HCT116 (cell line): ENCODE results near the gene PDE4B. TPM values are rescaled to one million over a fixed set of nuclear protein-coding genes. Genes with fewer than 3 reads are reported as not detected.

ENCODE experiments used
- ATAC-seq: fragments of 200-7000 bp; cut with Tn5 transposase; 2 replicates; pipeline ENCODE4 v1.9.1; 2020; ENCODE audit warnings: mild to moderate bottlenecking, moderate library complexity
- BruUV-seq: library from RNA; stranded (reverse); fragments of 400-500 nt; replicated peaks from 2 replicates; lab custom pipeline; 2021; lab: Mats Ljungman, UMichigan
- CTCF ChIA-PET: fragments of 300-600 bp; sonication (Branson Sonifier 250); formaldehyde crosslinking; loops from one replicate; lab custom pipeline; 2021; ENCODE audit warnings: antibody characterized with exemption; lab: Charles Lee
- POLR2A ChIA-PET: fragments of 300-600, 350-600 bp; sonication (Branson Sonifier 250); formaldehyde crosslinking; loops from one replicate; lab custom pipeline; 2021; ENCODE audit warnings: antibody characterized with exemption; lab: Charles Lee
- RAD21 ChIA-PET, 2 experiments: fragments of 300-600 bp; sonication (Branson Sonifier 250); formaldehyde crosslinking; loops; one replicate each; lab custom pipeline; 2023; ENCODE audit warnings: low total read pairs in 2 of 2; ENCODE audit not compliant: uncharacterized antibody in 2 of 2, unreplicated experiment in 2 of 2, low non-redundant PET in 1 of 2; lab: Charles Lee
- DNase-seq: peaks from one replicate; pipeline ENCODE4 v3.0.0-alpha.2; 2010; ENCODE audit warnings: low read depth, low spot score
- H2AFZ ChIP-seq: fragments of 200-600 bp; shearing (Covaris generic), sonication (generic); 2 replicates; pipeline ENCODE4 v1.6.1; 2017; ENCODE audit warnings: low read depth, mixed run types, mixed read lengths, antibody characterized with exemption, low read length; ENCODE audit not compliant: poor library complexity, severe bottlenecking
- H3K27ac ChIP-seq: 2 replicates; pipeline ENCODE4 v1.5.1; 2012; ENCODE audit warnings: low read depth, low read length
- H3K27me3 ChIP-seq: fragments of 200-600 bp; sonication (generic); 2 replicates; pipeline ENCODE4 v1.6.1; 2016; ENCODE audit warnings: mixed run types, low read length, mixed read lengths; ENCODE audit not compliant: insufficient read depth
- H3K36me3 ChIP-seq, 2 experiments: fragments of 200-500 bp in 1 of 2; fragments of 200-600 bp in 1 of 2; sonication (Bioruptor generic) in 1 of 2; sonication (generic) in 1 of 2; 2 replicates each; pipeline versions ENCODE4 v1.5.1 to v1.6.1; 2014 to 2016; ENCODE audit warnings: low read length in 2 of 2, inconsistent platforms in 1 of 2, mixed read lengths in 1 of 2, mixed run types in 1 of 2; ENCODE audit not compliant: insufficient read depth in 2 of 2, control insufficient read depth in 1 of 2
- H3K4me1 ChIP-seq, 2 experiments: fragments of 200-600 bp in 1 of 2; sonication (generic) in 1 of 2; 2 replicates each; pipeline versions ENCODE4 v1.5.1 to v1.6.1; 2012 to 2017; ENCODE audit warnings: low read length in 2 of 2, inconsistent platforms in 1 of 2, mild to moderate bottlenecking in 1 of 2, mixed read lengths in 1 of 2, mixed run types in 1 of 2, moderate library complexity in 1 of 2; ENCODE audit not compliant: insufficient read depth in 2 of 2, control insufficient read depth in 1 of 2
- H3K4me2 ChIP-seq: fragments of 200-600 bp; sonication (generic); 2 replicates; pipeline ENCODE4 v1.6.1; 2017; ENCODE audit warnings: mixed run types, low read length, mixed read lengths
- H3K4me3 ChIP-seq, 2 experiments: fragments of 200-600 bp in 1 of 2; sonication (generic) in 1 of 2; replicated peaks in 1 of 2; 2 replicates each; pipeline ENCODE4 v1.5.1; 2011 to 2016; ENCODE audit warnings: low read length in 2 of 2, control low read depth in 1 of 2, low read depth in 1 of 2, mild to moderate bottlenecking in 1 of 2, mixed read lengths in 1 of 2, mixed run types in 1 of 2
- H3K79me2 ChIP-seq: fragments of 200-600 bp; sonication (generic); 2 replicates; pipeline ENCODE4 v1.6.1; 2017; ENCODE audit warnings: mild to moderate bottlenecking, mixed run types, low read length, moderate library complexity, mixed read lengths; ENCODE audit not compliant: insufficient read depth
- H3K9ac ChIP-seq: fragments of 200-600 bp; sonication (generic); 2 replicates; pipeline ENCODE4 v1.6.1; 2016; ENCODE audit warnings: low read length, mixed read lengths
- H3K9me2 ChIP-seq: fragments of 200-600 bp; sonication (generic), shearing (Covaris generic); 2 replicates; pipeline ENCODE4 v1.6.1; 2017; ENCODE audit warnings: mixed run types, mild to moderate bottlenecking, moderate library complexity; ENCODE audit not compliant: insufficient read depth
- H3K9me3 ChIP-seq, 2 experiments: fragments of 200-500 bp in 1 of 2; fragments of 200-600 bp in 1 of 2; sonication (Bioruptor generic) in 1 of 2; sonication (generic) in 1 of 2; 2 replicates each; pipeline ENCODE4 v1.6.1; 2014 to 2017; ENCODE audit warnings: low read length in 2 of 2, mixed read lengths in 2 of 2, inconsistent platforms in 1 of 2, low read depth in 1 of 2, mild to moderate bottlenecking in 1 of 2, mixed run types in 1 of 2, moderate library complexity in 1 of 2; ENCODE audit not compliant: control insufficient read depth in 1 of 2, insufficient read depth in 1 of 2
- H4K20me1 ChIP-seq: fragments of 200-600 bp; sonication (generic), shearing (Covaris generic); 2 replicates; pipeline ENCODE4 v1.6.1; 2017; ENCODE audit warnings: mixed run types, mild to moderate bottlenecking, moderate library complexity; ENCODE audit not compliant: insufficient read depth
- CBX3 ChIP-seq: IDR thresholded peaks from 2 replicates; pipeline ENCODE4 v1.6.1; 2012; ENCODE audit warnings: low read depth
- CTCF ChIP-seq, 3 experiments: fragments of 200-600 bp in 1 of 3; sonication (generic) in 1 of 3; IDR thresholded peaks in 2 of 3; conservative IDR thresholded peaks in 1 of 3; 2 replicates each; pipeline ENCODE4 v1.5.1; 2012 to 2017; ENCODE audit warnings: low read depth in 2 of 3, low read length in 2 of 3, antibody characterized with exemption in 1 of 3, borderline replicate concordance in 1 of 3, control low read depth in 1 of 3, mild to moderate bottlenecking in 1 of 3, mixed read lengths in 1 of 3, mixed run types in 1 of 3, moderate library complexity in 1 of 3; ENCODE audit not compliant: insufficient read depth in 1 of 3
- EGR1 ChIP-seq: IDR thresholded peaks from 2 replicates; pipeline ENCODE4 v1.6.1; 2012; ENCODE audit warnings: low read depth
- EZH2 ChIP-seq: fragments of 200-600 bp; sonication (generic); IDR thresholded peaks from 2 replicates; pipeline ENCODE4 v1.6.1; 2017; ENCODE audit warnings: antibody characterized with exemption, mixed run types
- EZH2phosphoT487 ChIP-seq: fragments of 200-600 bp; IDR thresholded peaks from 2 replicates; pipeline ENCODE4 v1.6.1; 2018; ENCODE audit warnings: antibody characterized with exemption, borderline replicate concordance
- MAX ChIP-seq: IDR thresholded peaks from 2 replicates; pipeline ENCODE4 v1.6.1; 2012
- POLR2AphosphoS5 ChIP-seq: IDR thresholded peaks from 2 replicates; pipeline ENCODE4 v1.6.1; 2011; ENCODE audit warnings: mild to moderate bottlenecking, low read depth, low read length, moderate library complexity
- REST ChIP-seq: IDR thresholded peaks from 2 replicates; pipeline ENCODE4 v1.6.1; 2012; ENCODE audit warnings: low read depth
- SIN3A ChIP-seq: IDR thresholded peaks from 2 replicates; pipeline ENCODE4 v1.6.1; 2012; ENCODE audit warnings: low read depth
- SP1 ChIP-seq: IDR thresholded peaks from 2 replicates; pipeline ENCODE4 v1.6.1; 2012; ENCODE audit warnings: low read depth
- YY1 ChIP-seq: IDR thresholded peaks from 2 replicates; pipeline ENCODE4 v1.6.1; 2011; ENCODE audit warnings: low read length, low read depth, moderate library complexity, mild to moderate bottlenecking; ENCODE audit not compliant: insufficient replicate concordance; ENCODE audit errors: extremely low read depth
- ZFX ChIP-seq: fragments of 450-650 bp; IDR thresholded peaks from 2 replicates; pipeline ENCODE4 v1.6.1; 2017
- intact Hi-C: fragments of 100-400 bp; cut with micrococcal nuclease; formaldehyde crosslinking; loops from 2 replicates; pipeline ENCODE4 v1.10.0; 2022
- total RNA-seq: library from RNA; stranded (reverse); gene quantifications from one replicate; pipeline ENCODE4 v1.2.1, GENCODE V29; 2021; ENCODE audit not compliant: unreplicated experiment

PDE4B gene
- total RNA-seq, 1 experiment from 2014 or later: 76.9 TPM

- no TSS peak for BruUV-seq
- Histone ChIP-seq H3K4me1 (peaks cover 33 to 71% of the 10 kb centered on the region in 2 experiments), H3K36me3 (no peaks in the 10 kb centered on the region), H3K4me2 (no peak overlapping the region), H3K4me3 (no peak overlapping the region), H3K9ac (no peak overlapping the region), H3K27ac (no peak overlapping the region), H4K20me1 (no peaks in the 10 kb centered on the region), H3K79me2 (no peaks in the 10 kb centered on the region), H3K9me3 (no peaks in the 10 kb centered on the region), H3K9me2 (no peaks in the 10 kb centered on the region), H3K27me3 (no peaks in the 10 kb centered on the region), H2AFZ (no peak overlapping the region)
- no peak for ATAC-seq
- POLR2A ChIA-PET: no interaction called here
- CTCF ChIA-PET: no interaction called here
- TF ChIP-seq EGR1: no peak
- no peak for TF ChIP-seq POLR2AphosphoS5
- no peak for TF ChIP-seq EZH2phosphoT487
- TF ChIP-seq SP1: no peak
- no peak for TF ChIP-seq CBX3
- RAD21 ChIA-PET: no interaction called here
- intact Hi-C loops: no loop called here
- no peak for DNase-seq
Observed at GRCh38 chr1:66288048-66288447, 495.4 kb downstream of the PDE4B start.

- BruUV-seq: no TSS peak
- intact Hi-C loops: no loop called here
- no peaks in the 10 kb centered on the region for H3K27me3 ChIP-seq
- H3K36me3 ChIP-seq: no peaks in the 10 kb centered on the region
- 0 out of 2 replicates have a peak overlapping the region, but pooled peaks have one; percentile 1 for H3K9ac ChIP-seq
- no peak for ATAC-seq
- no peak overlapping the region for H2AFZ ChIP-seq
- RAD21 ChIA-PET: interaction anchor here in 1 of 2 experiments (0.5 kb wide), 1 partner anchor 18 kb away, joined by 7 read pairs; no protein-coding TSS in a partner anchor
- H3K4me3 ChIP-seq: no peak overlapping the region
- peaks cover 56 to 75% of the 10 kb centered on the region in 2 experiments for H3K4me1 ChIP-seq
- POLR2A ChIA-PET: interaction anchor here (5.4 kb wide), 1 partner anchor 42 kb away, joined by 25 read pairs; no protein-coding TSS in a partner anchor
- DNase-seq: no peak
- peak overlapping the region; percentile 99; the same call in 1 of the 2 replicates for H3K27ac ChIP-seq
- no peaks in the 10 kb centered on the region for H3K9me3 ChIP-seq
- H3K79me2 ChIP-seq: no peaks in the 10 kb centered on the region
- no peaks in the 10 kb centered on the region for H4K20me1 ChIP-seq
- H3K4me2 ChIP-seq: 0 out of 2 replicates have a peak overlapping the region, but pooled peaks have one; percentile 3
- H3K9me2 ChIP-seq: no peaks in the 10 kb centered on the region
- CTCF ChIA-PET: interaction anchor here (0.9 kb wide), 1 partner anchor 10 kb away, joined by 3 read pairs; no protein-coding TSS in a partner anchor
- TF ChIP-seq REST: no peak
- no peak for TF ChIP-seq POLR2AphosphoS5
- no peak; the same call in 1 of the 2 replicates for TF ChIP-seq MAX
- no peak for TF ChIP-seq EZH2phosphoT487
- TF ChIP-seq ZFX: no peak
- TF ChIP-seq CTCF (IDR thresholded peaks at IDR 0.05 in 2 of 3, conservative IDR thresholded peaks at IDR 0.05 in 1 of 3; ENCODE audit: borderline replicate concordance in 1 of 3, insufficient read depth in 1 of 3, low read depth in 2 of 3, low read length in 2 of 3): no peak
- TF ChIP-seq EGR1: no peak
- TF ChIP-seq YY1: no peak
- TF ChIP-seq EZH2: no peak
- no peak for TF ChIP-seq SIN3A
Observed at GRCh38 chr1:66290761-66291530, 498.3 kb downstream of the PDE4B start.
